GM23248 (cell line): ENCODE measurements around the gene VTI1A.

Experiments
- EZH2 ChIP-seq: fragments of 200-600 bp; sonication (generic); IDR thresholded peaks from 2 replicates; pipeline ENCODE4 v1.6.1; 2018; ENCODE audit warnings: antibody characterized with exemption, mild to moderate bottlenecking; ENCODE audit not compliant: insufficient read depth, poor library complexity, severe bottlenecking
- EZH2phosphoT487 ChIP-seq: fragments of 200-600 bp; sonication (generic); IDR thresholded peaks from 2 replicates; pipeline ENCODE4 v1.6.1; 2018; ENCODE audit warnings: antibody characterized with exemption, moderate library complexity, mild to moderate bottlenecking, low read depth; ENCODE audit not compliant: insufficient read depth

DNA sequence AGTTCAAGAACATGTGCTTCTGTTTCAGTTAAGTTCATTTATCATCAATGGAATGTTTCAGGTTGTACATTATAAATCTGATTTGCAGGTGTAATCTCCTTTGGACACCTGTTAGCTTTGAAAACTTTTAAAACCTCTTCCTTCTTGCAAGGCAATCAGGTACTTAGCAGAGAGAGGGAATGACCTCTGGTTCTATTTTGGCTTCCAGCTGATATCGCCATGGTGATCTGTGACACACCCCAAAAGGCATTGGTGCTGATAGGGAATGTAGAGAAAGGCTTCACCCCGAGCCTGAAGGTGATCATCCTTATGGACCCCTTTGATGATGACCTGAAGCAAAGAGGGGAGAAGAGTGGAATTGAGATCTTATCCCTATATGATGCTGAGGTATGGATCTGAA lies 37.7 kb upstream of the VTI1A start:
- TF ChIP-seq EZH2phosphoT487 (no peak), EZH2 (no peak)
